ENCODE measurements around the gene ADAM10.

Gene ADAM10

GRCh38 chr15:58598829-58599210 is 150.7 kb downstream of the ADAM10 start:
- CTCF ChIA-PET: no interaction called here
- POLR2A ChIA-PET: no interaction called here
- no peak for DNase-seq (ENCODE audit: low read depth, low spot score)
- TF ChIP-seq, protein P1, sequence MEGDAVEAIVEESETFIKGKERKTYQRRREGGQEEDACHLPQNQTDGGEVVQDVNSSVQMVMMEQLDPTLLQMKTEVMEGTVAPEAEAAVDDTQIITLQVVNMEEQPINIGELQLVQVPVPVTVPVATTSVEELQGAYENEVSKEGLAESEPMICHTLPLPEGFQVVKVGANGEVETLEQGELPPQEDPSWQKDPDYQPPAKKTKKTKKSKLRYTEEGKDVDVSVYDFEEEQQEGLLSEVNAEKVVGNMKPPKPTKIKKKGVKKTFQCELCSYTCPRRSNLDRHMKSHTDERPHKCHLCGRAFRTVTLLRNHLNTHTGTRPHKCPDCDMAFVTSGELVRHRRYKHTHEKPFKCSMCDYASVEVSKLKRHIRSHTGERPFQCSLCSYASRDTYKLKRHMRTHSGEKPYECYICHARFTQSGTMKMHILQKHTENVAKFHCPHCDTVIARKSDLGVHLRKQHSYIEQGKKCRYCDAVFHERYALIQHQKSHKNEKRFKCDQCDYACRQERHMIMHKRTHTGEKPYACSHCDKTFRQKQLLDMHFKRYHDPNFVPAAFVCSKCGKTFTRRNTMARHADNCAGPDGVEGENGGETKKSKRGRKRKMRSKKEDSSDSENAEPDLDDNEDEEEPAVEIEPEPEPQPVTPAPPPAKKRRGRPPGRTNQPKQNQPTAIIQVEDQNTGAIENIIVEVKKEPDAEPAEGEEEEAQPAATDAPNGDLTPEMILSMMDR (IDR thresholded peaks at IDR 0.05; ENCODE audit: insufficient read depth, low read length, missing control alignments): no peak
- no peak overlapping the region for H3K4me3 ChIP-seq (ENCODE audit: low read depth, low read length)

GRCh38 chr15:58597943-58598828 is 151.3 kb downstream of the ADAM10 start:
- DNase-seq (ENCODE audit: low read depth, low spot score): no peak
- ChIA-PET POLR2A (no interaction called here), CTCF (no interaction called here)
- TF ChIP-seq, protein P1 (IDR thresholded peaks at IDR 0.05; ENCODE audit: insufficient read depth, low read length, missing control alignments): no peak
- H3K4me3 ChIP-seq (ENCODE audit: low read depth, low read length): no peak overlapping the region

DNA sequence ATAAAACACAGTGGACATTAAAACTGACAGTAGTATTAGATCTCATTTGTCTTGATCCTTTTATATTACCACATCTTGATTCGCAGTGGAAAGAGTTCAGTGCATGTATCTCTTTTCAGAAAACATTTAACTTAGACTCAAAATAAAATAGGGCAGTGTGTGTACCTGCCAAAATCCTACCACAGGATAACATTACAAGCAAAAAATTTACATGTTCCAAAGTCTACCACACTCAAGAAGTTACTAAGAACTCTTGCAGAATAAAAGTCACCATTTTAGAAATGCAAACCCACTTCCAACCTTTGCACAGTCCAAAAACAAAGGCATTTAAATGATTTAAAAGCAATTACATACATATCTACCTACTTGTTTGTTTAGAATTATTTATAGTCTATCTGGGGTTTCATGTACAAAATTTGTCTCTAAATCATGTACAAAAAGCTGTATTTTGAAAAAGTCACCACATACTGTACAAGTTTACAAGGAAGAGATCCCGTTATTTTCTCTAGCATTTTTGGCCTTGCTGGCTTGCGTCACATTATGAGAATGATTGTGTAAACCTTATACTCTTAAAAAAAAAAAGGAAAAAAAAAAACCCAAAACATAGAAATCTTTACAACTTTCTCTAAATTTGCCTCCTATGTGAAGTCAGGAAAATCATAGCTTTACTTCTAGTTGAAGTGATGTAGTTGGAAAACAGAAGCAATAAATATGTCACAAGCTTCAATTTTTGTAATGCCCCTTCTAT is 153.8 kb downstream of the ADAM10 start:
- no peak overlapping the region for H3K4me3 ChIP-seq (ENCODE audit: low read depth, low read length)
- ChIA-PET CTCF (no interaction called here), POLR2A (no interaction called here)
- TF ChIP-seq, protein P1 (IDR thresholded peaks at IDR 0.05; ENCODE audit: insufficient read depth, low read length, missing control alignments): no peak
- DNase-seq (ENCODE audit: low read depth, low spot score): no peak

DNA sequence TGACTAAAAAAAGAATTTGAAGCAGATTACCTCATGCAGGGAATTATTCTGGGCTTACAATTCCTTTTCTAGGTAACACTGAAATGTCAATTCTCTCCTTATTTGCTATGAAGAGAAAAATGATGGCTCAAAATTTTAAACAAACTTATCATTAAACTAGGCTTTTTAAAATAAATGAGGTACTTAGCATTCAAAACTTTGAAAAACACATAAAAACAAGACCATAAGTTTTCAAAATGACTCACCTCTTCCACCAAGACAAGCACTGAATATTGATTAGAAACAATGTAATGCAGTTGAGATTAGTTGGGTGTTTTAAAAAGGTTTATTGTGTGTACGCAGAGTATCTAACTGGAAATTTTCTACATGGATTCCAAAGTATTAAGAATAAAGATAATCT is 154.6 kb downstream of the ADAM10 start:
- no peak for DNase-seq (ENCODE audit: low read depth, low spot score)
- TF ChIP-seq, protein P1 (IDR thresholded peaks at IDR 0.05; ENCODE audit: insufficient read depth, low read length, missing control alignments): no peak

GRCh38 chr15:58593870-58594269 is 155.6 kb downstream of the ADAM10 start:
- ChIA-PET CTCF (no interaction called here), POLR2A (no interaction called here)
- DNase-seq (ENCODE audit: low read depth, low spot score): no peak
- TF ChIP-seq, protein P1 (IDR thresholded peaks at IDR 0.05; ENCODE audit: insufficient read depth, low read length, missing control alignments): no peak
- H3K4me3 ChIP-seq (ENCODE audit: low read depth, low read length): no peak overlapping the region

More for the DNA sequence above, 154.6 kb downstream of the ADAM10 start:
- no peak overlapping the region for H3K4me3 ChIP-seq (ENCODE audit: low read depth, low read length)
- ChIA-PET CTCF (no interaction called here), POLR2A (no interaction called here)

DNA sequence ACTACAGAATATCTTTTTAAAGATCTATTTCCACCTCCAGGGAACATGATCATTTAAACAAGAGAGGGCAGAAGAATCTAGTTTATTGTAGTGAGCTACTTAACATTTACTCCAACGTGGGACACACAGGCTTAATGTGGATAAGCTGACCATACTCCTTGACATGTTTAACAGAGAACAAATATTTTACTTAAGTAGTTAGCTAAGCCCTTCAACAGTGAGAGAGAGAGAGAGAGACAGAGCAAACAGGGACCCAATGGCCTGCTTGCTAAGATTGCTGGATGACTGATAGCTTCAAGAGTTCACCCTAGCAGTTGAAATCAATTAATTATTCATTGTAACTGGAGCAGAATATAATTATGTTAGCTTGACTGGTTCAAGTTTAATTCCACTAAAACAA is 158.6 kb downstream of the ADAM10 start:
- TF ChIP-seq, protein P1 (IDR thresholded peaks at IDR 0.05; ENCODE audit: insufficient read depth, low read length, missing control alignments): no peak
- CTCF ChIA-PET: no interaction called here

More for the DNA sequence above, 158.6 kb downstream of the ADAM10 start:
- POLR2A ChIA-PET: no interaction called here
- DNase-seq (ENCODE audit: low read depth, low spot score): no peak
- H3K4me3 ChIP-seq (ENCODE audit: low read depth, low read length): no peak overlapping the region

Data from AG04449 (cell line).